ENCODE measurements around the gene CRYBG3.

The CRYBG3 gene

GRCh38 chr3:97934980-97935695, 113.3 kb downstream of the CRYBG3 start:
- no peak overlapping the region for H3K4me3 ChIP-seq (ENCODE audit: low read depth, low read length)
- DNase-seq (ENCODE audit: low read depth): no peak
- TF ChIP-seq CTCF (IDR thresholded peaks at IDR 0.05; ENCODE audit: insufficient read depth, low read depth, low read length, missing control alignments): no peak

GRCh38 chr3:97935842-97936241, 114.0 kb downstream of the CRYBG3 start:
- no peak for TF ChIP-seq CTCF (IDR thresholded peaks at IDR 0.05; ENCODE audit: insufficient read depth, low read depth, low read length, missing control alignments)
- DNase-seq (ENCODE audit: low read depth): no peak
- no peak overlapping the region for H3K4me3 ChIP-seq (ENCODE audit: low read depth, low read length)

- DNase-seq (ENCODE audit: low read depth): no peak
- no peak for TF ChIP-seq CTCF (IDR thresholded peaks at IDR 0.05; ENCODE audit: insufficient read depth, low read depth, low read length, missing control alignments)
These were observed 115.4 kb downstream of the CRYBG3 start for GRCh38 chr3:97937205-97937604.

GRCh38 chr3:97938444-97938843, 116.6 kb downstream of the CRYBG3 start:
- TF ChIP-seq CTCF (IDR thresholded peaks at IDR 0.05; ENCODE audit: insufficient read depth, low read depth, low read length, missing control alignments): no peak
- H3K4me3 ChIP-seq (ENCODE audit: low read depth, low read length): no peak overlapping the region
- no peak for DNase-seq (ENCODE audit: low read depth)

More at GRCh38 chr3:97937205-97937604, 115.4 kb downstream of the CRYBG3 start:
- no peak overlapping the region for H3K4me3 ChIP-seq (ENCODE audit: low read depth, low read length)

- DNase-seq (ENCODE audit: low read depth): no peak
These were observed 117.6 kb downstream of the CRYBG3 start for GRCh38 chr3:97939401-97939800.

GRCh38 chr3:97940034-97940433, 118.2 kb downstream of the CRYBG3 start:
- no peak for DNase-seq (ENCODE audit: low read depth)
- no peak for TF ChIP-seq CTCF (IDR thresholded peaks at IDR 0.05; ENCODE audit: insufficient read depth, low read depth, low read length, missing control alignments)
- H3K4me3 ChIP-seq (ENCODE audit: low read depth, low read length): no peak overlapping the region

More at GRCh38 chr3:97939401-97939800, 117.6 kb downstream of the CRYBG3 start:
- no peak overlapping the region for H3K4me3 ChIP-seq (ENCODE audit: low read depth, low read length)
- no peak for TF ChIP-seq CTCF (IDR thresholded peaks at IDR 0.05; ENCODE audit: insufficient read depth, low read depth, low read length, missing control alignments)
